ENCODE results near the gene SPDL1.
A peak's percentile ranks its signal among the peaks of the same experiment; 100 is the strongest.
"Not testable (repeated sequence)": the region's sequence is repeated elsewhere in the genome, so short reads cannot be mapped to it uniquely, and the experiment has no call there.

Gene SPDL1

GRCh38 chr5:169571355-169571754 is 12.2 kb upstream of the SPDL1 start:
- no peak for DNase-seq (ENCODE audit: low read depth in 4 of 4, low spot score in 1 of 4)

- no peak for DNase-seq (ENCODE audit: low read depth in 4 of 4, low spot score in 1 of 4)
These were observed 9.4 kb upstream of the SPDL1 start for GRCh38 chr5:169574134-169574646.

- no peak for DNase-seq (ENCODE audit: low read depth in 4 of 4, low spot score in 1 of 4)
These were observed 7.4 kb upstream of the SPDL1 start for GRCh38 chr5:169576181-169576598.

- no peak for DNase-seq (ENCODE audit: low read depth in 4 of 4, low spot score in 1 of 4)
These were observed 5.6 kb upstream of the SPDL1 start for GRCh38 chr5:169577951-169578350.

- no peak for DNase-seq (ENCODE audit: low read depth in 4 of 4, low spot score in 1 of 4)
These were observed 2.6 kb upstream of the SPDL1 start for GRCh38 chr5:169580964-169581363.

GRCh38 chr5:169581580-169582227 is 1.9 kb upstream of the SPDL1 start:
- DNase-seq (ENCODE audit: low read depth in 4 of 4, low spot score in 1 of 4) = peak; percentile 27 to 57 (median 32)

- DNase-seq (ENCODE audit: low read depth in 4 of 4, low spot score in 1 of 4) = no peak
These were observed 511 bp upstream of the SPDL1 start for GRCh38 chr5:169583101-169583423.

GRCh38 chr5:169584998-169585451 is 1.5 kb downstream of the SPDL1 start:
- no peak for DNase-seq (ENCODE audit: low read depth in 4 of 4, low spot score in 1 of 4)

GRCh38 chr5:169590602-169591001 is 7.0 kb downstream of the SPDL1 start:
- DNase-seq (ENCODE audit: low read depth in 4 of 4, low spot score in 1 of 4) = no peak

- no peak for DNase-seq (ENCODE audit: low read depth in 4 of 4, low spot score in 1 of 4)
These were observed 8.1 kb downstream of the SPDL1 start for GRCh38 chr5:169591636-169592035.

- no peak for DNase-seq (ENCODE audit: low read depth in 4 of 4, low spot score in 1 of 4)
These were observed 9.5 kb downstream of the SPDL1 start for GRCh38 chr5:169592937-169593650.

- no peak for DNase-seq (ENCODE audit: low read depth in 4 of 4, low spot score in 1 of 4)
These were observed 11.7 kb downstream of the SPDL1 start for GRCh38 chr5:169595172-169595820.

GRCh38 chr5:169599451-169599850 is 15.9 kb downstream of the SPDL1 start:
- DNase-seq (ENCODE audit: low read depth in 4 of 4, low spot score in 1 of 4) = no peak

- no peak for DNase-seq (ENCODE audit: low read depth in 4 of 4, low spot score in 1 of 4)
These were observed 19.0 kb downstream of the SPDL1 start for GRCh38 chr5:169602535-169602934.

GRCh38 chr5:169606279-169606678 is 22.7 kb downstream of the SPDL1 start:
- no peak for DNase-seq (ENCODE audit: low read depth in 4 of 4, low spot score in 1 of 4)

GRCh38 chr5:169607882-169608281 is 24.3 kb downstream of the SPDL1 start:
- no peak for DNase-seq (ENCODE audit: low read depth in 4 of 4, low spot score in 1 of 4)

- DNase-seq (ENCODE audit: low read depth in 4 of 4, low spot score in 1 of 4) = no peak
These were observed 26.1 kb downstream of the SPDL1 start for GRCh38 chr5:169609716-169610115.

GRCh38 chr5:169610606-169611005 is 27.0 kb downstream of the SPDL1 start:
- DNase-seq (ENCODE audit: low read depth in 4 of 4, low spot score in 1 of 4) = no peak

GRCh38 chr5:169615561-169615960 is 32.0 kb downstream of the SPDL1 start:
- no peak for DNase-seq (ENCODE audit: low read depth in 4 of 4, low spot score in 1 of 4)

GRCh38 chr5:169624307-169624706 is 40.7 kb downstream of the SPDL1 start:
- DNase-seq (ENCODE audit: low read depth in 4 of 4, low spot score in 1 of 4) = not testable (repeated sequence)

- no peak for DNase-seq (ENCODE audit: low read depth in 4 of 4, low spot score in 1 of 4)
These were observed 43.2 kb downstream of the SPDL1 start for GRCh38 chr5:169626779-169627178.

- DNase-seq (ENCODE audit: low read depth in 4 of 4, low spot score in 1 of 4) = no peak
These were observed 44.0 kb downstream of the SPDL1 start for GRCh38 chr5:169627551-169627950.

Measured in stimulated activated CD4-positive, alpha-beta T cell treated with anti-CD3 and anti-CD28 coated beads, Interleukin-1b, Interleukin-23, amount 100 ng/mL, for 24 hours (primary cell).